Muscle of arm (tissue), 14 donors: Measurements from ENCODE around the gene KIAA0586. TPM values are rescaled to one million over a fixed set of nuclear protein-coding genes. Genes with fewer than 3 reads are reported as not detected.
A peak's percentile ranks its signal among the peaks of the same experiment; 100 is the strongest.
"Not testable (repeated sequence)": the region's sequence is repeated elsewhere in the genome, so short reads cannot be mapped to it uniquely, and the experiment has no call there.

ENCODE experiments used
- DNase-seq: peaks from one replicate; pipeline ENCODE4 v3.0.0-alpha.2; 2013
- long read RNA-seq, 11 donors: transcript quantifications; one replicate each; lab custom pipeline, GENCODE V29; 2026
- polyA plus RNA-seq, 12 donors: library from polyadenylated mRNA; unstranded; fragments of 120-200 nt; gene quantifications; one replicate each; pipeline ENCODE4 v1.2.1, GENCODE V29; 2013; ENCODE audit not compliant: insufficient read length in 12 of 12

Gene KIAA0586
- polyA plus RNA-seq, result 10 to 100 TPM in 11 of 12 donors, not detected in 1; 11.2 to 21.5 (median 19.6) TPM
- long read RNA-seq, donor 1, result 0 reads
- long read RNA-seq, donor 2, result 0 reads
- long read RNA-seq, donor 3, result 0 reads
- long read RNA-seq, donor 4, result 0 reads
- long read RNA-seq, donor 5, partial matches to known transcripts, result 0 of 1 reads
- long read RNA-seq, donor 5, other reads (novel, unspliced or antisense), result 0 of 1 reads
- long read RNA-seq, donor 6, result 0 reads
- long read RNA-seq, donor 7, result 0 reads
- long read RNA-seq, donor 8, result 0 reads
- long read RNA-seq, donor 9, result 0 reads
- long read RNA-seq, donor 10, result 0 reads
- long read RNA-seq, donor 11, result 0 reads

DNA sequence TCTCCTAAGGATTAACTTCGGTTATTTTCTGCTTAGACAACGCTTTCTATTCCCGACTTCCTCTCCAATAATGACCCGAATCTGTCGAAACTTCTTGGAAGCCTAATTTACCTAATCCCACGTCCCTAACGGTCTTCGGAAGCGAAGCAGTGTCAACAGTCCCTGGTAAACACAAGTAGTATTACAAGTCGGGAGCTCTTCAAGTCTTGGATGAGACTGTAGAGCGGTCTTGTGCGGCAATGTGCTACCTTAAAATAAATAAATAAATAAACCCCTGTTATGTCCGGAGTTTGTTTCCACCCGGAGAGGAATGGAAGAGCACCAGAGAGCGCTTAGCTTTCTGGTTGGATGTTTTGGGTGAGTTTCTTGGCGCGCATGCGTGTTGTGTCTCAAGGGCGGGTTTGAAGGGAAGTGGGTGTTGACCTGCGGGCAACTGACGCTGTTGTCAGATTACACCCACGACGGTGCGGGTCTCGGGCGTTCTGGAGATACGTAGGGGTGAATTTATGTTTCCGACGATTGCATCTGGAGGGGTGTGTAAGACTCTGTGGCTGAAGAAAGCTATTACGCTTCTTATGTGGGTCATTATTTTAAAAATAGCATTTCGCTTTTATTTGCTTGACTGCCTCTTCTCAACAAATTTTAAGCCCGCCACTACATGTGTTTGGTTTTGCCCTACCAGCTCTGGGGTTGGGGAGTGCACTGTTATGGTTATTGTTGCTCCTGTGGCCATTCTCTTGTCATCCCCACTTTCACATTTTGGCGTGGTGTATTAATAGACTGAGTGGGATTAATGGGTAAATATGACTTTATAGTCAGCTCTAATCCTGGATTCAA, at the start of gene KIAA0586, which contains the start of gene TIMM9:
TSS of gene KIAA0586 (plus strand) at position 439 of the 837 bp plus-strand sequence. CDS start 546 bp downstream, outside the sequence.
TSS of gene TIMM9 (minus strand) at position 251 of the 837 bp plus-strand sequence. CDS start 15,586 bp downstream, outside the sequence.
- peak; percentile 98 for DNase-seq

DNA sequence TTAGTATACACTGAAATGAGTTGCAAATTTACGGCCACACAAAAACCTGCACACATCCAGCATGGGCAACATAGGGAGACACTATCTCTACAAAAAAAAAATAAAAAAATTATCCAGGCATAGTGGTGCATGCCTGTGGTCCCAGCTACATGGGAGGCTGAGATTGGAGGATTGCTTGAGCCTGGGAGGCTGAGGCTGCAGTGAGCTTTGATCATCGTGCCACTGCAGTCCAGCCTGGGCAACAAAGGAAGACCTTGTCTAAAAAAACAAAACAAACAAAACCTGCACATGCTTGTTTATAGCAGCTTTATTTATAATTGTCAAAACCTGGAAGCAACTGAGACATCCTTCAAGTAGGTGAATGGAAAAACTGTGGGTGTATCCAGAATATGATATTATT, 36.7 kb upstream of the KIAA0586 start:
- no peak for DNase-seq

DNA sequence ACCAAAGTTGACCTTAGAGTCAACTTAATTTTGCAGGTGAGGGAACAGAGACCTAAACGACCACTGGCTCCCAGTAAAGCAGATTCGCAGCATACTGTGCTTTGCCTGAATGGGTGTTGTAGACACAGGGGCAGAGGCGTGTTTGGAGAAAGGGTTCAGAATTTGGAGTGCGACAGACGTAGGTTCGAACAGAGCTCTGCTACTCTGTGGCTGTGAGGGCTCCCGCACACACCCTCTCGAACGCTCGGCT, 32.0 kb upstream of the KIAA0586 start:
- DNase-seq, result no peak

DNA sequence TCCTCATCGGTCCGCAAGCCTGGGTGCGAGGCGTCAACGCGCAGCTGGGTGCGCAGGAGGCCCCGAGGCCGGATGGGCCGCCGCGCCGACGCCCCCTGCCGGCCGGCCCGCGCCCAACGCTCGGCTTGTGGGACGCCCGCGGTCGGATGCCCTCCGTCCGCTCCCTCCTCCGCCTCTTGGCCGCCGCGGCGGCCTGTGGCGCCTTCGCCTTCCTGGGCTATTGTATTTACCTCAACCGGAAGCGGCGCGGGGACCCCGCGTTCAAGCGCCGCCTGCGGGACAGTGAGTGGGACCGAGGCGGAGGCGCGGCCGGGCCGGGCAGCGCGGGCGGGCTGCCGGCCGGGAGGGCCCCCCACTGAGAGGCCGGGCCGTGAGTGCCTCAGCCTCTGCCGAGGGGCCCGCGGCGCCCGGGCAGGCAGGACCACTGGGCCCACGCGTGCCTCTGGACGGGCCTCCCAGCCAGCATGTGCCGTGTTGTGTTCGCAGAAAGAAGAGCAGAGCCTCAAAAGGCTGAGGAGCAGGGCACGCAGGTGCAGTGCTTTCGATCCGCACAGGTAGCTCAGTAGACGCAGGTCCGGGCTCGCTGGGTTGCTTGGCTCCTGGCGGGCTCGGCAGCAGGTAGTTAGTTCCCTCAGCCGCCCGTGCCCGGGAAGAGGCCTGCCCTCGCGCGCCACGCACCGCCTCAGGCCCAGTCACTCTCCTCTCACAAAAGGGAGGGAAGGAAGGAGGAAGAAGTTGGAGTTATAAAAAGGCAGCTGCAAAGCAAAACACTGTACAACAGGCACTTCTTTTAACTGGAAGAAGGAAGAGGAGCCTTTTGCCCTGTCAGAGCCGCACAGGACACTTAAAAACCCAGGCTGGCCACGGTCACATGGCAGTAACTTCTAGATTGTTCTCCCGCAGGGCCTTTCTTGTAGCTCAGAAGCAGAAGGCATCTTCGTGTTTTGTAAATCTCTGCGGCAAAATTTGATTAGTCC, 31.4 kb upstream of the KIAA0586 start, which contains the start of gene TOMM20L:
TSS of gene TOMM20L (plus strand) at position 119 of the 977 bp plus-strand sequence. CDS start at position 147, 28 bp downstream.
- peak; percentile 50 for DNase-seq

DNA sequence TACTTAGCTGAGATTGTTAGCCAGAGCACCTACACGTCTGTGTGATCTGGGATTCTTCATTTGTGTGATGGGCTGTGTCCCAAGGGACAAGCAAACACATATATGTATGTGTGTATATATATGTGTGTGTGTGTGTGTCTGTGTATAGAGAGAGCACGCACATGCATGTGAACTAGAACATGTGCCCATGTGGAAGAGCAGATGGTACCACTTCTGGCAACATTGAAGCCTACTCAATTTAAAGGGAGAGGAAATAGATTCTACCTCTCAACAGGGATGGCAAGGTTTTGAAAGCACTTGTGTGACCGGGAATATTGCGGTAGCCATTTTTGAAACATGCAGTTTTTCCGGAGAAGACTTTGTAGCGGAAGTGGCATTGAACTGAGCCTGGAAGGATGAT, 30.4 kb upstream of the KIAA0586 start:
- no peak for DNase-seq

DNA sequence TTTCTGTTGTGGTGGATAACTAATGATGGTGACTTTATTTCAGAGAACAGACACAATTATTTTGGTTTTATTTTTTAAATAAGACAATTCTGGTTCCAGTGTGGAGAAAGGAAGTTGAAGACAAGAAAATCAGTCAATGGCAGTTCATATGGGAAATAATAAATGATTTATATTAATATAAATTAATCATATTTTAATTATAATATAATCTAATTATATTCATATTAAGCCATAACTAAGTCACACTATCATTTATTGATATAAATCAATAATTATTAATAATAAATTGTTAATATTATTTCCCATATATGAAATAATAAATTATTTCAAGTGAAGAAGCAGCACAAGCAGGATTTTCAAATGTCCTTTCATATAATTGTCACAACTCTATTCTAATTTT, 29.0 kb upstream of the KIAA0586 start:
- no peak for DNase-seq

- DNase-seq, result no peak
These were observed 28.6 kb upstream of the KIAA0586 start for GRCh38 chr14:58398895-58399294.

GRCh38 chr14:58401587-58401986, 25.9 kb upstream of the KIAA0586 start:
- no peak for DNase-seq

DNA sequence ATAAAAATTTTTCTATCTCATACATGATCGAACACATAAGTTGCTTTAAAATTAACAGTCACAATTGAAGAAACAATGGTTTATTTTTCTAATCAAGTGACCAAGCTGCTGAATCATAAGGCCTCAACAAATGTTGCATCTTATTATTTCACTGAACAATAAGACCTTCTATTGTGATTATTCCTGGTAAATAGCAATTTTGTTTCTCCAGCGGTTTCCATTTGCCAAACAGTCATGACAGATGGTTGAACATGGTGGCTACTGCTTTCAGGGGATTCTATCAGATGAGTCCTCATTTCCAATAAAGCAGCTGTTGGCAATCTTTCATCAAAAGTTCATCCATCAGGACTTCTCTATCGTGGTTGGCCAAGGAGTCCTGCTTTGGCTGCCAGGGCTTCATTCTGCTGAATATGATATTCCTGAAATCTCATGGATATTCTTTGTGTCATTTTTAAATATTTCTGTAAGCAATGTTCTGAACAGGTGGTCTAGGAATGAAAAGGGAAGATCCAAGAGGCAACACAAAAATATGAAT, 18.8 kb upstream of the KIAA0586 start:
- DNase-seq, result no peak

DNA sequence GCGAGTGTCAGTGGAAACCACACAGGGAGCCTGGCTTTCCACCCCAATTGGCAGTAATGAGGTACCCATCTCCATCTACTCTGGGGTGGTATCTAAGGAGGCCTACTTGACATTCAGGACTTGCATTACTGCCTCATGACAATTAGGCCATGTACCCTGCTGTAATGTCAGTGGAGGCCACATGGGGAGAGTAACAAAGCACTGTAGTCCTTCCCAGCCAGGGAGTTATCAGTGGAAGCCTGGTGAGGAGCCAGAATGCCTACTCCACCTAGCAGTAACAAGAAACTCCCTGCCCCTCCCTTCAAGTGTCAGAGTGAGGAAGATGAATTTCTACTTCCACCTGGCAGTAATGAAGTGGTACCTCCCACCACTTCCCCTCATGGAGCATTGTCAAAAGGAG, 12.7 kb upstream of the KIAA0586 start:
- no peak for DNase-seq

DNA sequence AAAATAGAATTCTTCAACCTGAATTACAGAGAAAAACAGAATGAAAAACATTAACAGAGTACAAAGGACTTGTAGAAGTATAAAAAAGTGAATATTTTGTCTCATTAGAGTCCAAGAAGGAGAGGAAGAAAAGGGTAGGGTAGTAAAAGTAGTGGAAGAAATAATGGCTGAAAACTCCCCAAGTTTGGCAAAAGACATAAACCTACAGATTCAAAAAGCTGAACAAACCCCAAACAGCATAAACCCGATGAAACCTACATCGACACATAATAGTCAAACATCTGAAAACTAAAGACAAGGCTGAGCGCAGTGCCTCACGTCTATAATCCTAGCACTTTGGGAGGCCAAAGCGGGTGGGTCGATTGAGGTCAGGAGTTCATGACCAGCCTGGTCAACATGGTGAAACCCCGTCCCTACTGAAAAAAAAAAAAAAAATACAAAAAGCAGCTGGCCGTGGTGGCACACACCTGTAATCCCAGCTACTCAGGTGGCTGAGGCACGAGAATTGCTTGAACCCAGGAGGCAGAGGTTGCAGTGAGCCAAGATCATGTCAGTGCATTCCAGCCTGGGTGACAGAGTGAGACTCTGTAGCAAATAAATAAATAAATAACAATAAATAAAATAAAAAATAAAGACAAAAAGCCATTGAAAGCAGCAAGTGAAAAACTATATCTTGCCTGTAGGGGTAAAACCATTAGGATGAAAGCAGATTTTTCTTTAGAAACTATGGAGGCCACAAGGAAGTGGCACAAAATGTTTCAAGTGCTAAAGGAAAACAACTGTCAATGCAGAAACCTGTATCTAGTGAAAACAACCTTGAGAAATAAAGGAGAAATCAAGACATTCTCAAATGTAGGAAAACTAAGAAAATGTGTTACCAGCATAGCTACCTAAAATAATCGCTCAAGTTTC, 11.6 kb upstream of the KIAA0586 start:
- DNase-seq, result no peak

DNA sequence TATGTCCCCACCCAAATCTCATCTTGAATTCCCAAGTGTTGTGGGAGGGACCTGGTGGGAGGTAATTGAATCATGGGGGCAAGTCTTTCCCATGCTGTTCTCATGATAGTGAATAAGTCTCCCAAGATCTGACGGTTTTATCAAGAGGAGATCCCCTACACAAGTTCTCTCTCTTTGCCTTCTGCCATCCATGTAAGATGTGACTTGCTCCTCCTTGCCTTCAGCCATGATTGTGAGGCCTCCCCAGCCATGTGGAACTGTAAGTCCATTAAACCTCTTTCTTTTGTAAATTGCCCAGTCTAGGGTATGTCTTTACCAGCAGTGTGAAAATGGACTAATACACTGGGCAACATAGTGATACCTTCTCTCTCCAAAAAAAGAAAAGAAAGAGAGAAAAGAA, 10.6 kb upstream of the KIAA0586 start:
- not testable (repeated sequence) for DNase-seq

DNA sequence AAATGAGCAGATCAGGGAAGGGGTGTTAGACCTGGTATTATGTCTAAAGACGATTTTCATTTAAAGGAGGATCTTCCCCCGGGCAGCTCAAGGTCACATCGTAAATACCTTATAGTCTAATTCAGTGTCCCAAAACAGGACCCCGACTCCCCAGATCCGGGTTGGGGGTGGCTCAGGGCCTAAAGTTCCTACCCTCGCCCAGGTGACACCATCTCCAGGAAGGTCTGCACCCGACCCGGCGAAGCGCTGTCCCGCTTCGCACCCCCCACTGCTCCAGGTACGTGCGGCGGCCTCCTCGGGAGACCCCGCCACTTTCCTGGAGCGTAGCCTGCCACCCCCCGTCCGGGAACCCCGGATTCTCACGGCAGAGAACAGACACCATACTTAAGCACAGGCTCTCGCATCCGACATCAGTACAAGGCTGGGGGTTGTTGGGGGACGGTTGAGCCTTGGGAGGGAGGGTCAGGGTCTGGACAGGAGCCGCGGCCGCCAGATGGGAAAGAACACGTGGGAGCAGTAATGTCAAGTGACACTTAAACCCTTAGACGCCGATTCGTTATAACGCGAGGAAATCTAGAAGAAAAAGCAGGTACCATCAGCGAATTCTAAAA, 744 bp upstream of the KIAA0586 start:
- peak; percentile 83 for DNase-seq

DNA sequence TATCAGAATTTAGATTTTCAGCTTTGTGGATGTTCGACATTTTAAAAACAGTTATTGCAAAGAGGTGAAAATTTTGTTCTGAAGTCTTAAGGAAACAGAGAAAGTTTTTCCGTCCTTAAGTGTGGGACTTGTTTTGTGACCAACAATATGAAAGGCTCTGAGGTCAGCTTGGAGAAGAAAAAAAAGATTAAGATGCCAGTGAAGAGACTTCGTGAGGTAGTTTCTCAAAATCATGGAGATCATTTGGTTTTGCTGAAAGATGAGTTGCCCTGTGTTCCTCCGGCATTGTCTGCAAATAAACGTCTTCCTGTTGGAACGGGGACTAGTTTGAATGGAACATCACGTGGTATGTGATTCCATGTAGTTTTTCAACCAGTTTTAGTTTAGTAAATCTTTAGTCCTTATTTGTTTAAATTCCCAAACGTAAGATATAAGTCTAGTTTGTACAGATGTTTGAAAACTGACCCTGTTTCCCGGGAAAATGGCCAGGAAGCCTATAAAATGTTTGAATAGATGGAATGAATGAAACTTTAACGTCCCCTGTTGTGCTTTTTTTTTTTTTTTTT, 682 bp downstream of the KIAA0586 start:
- peak; percentile 64 for DNase-seq

DNA sequence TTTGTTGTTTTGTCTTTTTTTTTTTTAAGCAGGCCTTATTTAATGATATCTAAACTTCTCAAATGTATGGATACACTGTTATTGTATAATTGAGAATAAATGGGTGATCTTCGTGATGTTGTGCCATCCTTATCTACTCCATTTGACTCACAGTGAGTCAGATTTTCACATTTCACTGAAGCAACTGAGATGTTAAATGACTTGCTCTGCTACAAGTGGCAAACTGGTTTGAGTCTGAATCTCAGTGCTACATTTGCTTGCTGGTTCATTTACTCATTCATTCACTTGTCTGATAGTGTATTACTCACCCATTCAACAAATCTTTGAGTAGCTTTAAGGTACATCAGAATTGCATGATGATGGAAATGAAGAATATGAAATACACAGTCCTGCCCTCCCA, 2.6 kb downstream of the KIAA0586 start:
- DNase-seq, result no peak

- no peak for DNase-seq
These were observed 12.0 kb downstream of the KIAA0586 start for GRCh38 chr14:58439476-58439875.

- no peak for DNase-seq
These were observed 17.1 kb downstream of the KIAA0586 start for GRCh38 chr14:58444627-58445026.

DNA sequence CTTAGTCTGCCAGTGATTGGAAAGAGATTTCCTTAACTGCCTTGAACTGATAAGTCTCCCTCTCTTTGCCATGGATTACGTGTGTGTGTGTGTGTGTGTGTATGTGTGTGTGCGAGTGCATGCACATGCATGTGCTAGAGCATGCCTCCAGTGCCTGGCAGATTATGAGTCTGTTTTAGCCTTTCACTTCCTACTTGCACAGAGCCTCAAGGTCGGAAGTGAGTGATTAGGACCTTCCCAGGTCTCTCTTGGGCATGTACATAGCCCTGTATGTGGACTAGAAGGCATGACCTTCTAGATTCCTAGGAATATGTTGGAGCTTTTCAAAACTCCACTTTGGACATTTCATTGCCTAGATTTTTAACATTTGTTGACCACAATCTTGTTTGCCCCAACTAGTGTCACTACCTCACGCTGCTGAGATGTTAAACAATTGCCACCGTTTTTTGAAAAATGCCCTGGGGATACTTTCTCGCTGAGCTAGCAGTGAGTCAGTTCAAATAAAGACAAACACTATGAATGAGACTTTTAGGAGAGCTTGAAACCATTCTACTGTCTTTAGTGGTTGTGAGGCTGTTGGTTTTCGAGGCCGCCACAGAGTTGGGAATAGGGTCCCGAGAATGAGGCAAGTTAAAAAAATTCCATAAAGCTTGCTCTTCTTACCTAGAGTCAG, 28.2 kb downstream of the KIAA0586 start:
- DNase-seq, result no peak

DNA sequence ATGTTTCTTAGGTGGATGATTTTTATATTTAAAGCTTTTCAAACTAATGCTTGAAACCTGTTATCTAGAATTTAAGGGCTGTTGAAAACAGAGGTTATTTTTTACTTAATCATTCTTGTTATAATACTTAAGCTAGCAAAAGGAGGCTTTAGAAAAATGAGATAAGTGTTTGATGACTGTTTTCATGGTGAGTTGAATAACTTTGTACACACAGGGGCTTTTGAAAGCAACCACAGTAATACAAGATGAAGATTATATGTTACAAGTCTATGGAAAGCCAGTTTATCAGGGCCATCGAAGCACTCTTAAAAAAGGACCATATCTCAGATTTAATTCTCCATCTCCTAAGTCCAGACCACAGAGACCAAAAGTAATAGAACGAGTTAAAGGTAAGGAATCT, 33.3 kb downstream of the KIAA0586 start:
- DNase-seq, result no peak
